ENCODE results near the gene SPTBN1. TPM values are rescaled to one million over a fixed set of nuclear protein-coding genes. Genes with fewer than 3 reads are reported as not detected.

SPTBN1 gene
- total RNA-seq, 2 donors from 2014 or later = 179 to 194 TPM

DNA sequence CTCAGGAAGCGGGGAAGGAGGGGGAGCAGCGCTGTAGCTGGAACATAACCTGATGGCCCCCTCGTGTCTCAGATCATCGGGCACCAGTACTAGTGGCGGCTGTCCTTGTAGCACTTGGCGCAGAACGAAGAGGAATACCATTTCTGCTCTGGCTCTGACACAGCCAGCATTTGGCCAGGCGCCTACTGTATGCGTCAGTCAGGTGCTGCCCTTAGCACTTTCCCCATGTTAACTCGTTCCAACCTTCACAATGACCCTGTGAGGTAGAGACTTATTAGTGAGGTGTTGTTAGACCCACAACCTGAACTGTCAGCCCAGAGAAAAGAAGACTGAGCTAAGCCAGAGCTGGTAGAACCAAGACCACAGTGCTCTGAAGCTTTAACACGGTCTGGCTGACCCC is 219.6 kb downstream of the SPTBN1 start:
- H3K36me3 Mint-ChIP-seq (ENCODE audit: low read depth) = peaks cover 6% of the 10 kb centered on the region
- DNase-seq = no peak
- peaks cover 16% of the 10 kb centered on the region for H3K36me3 ChIP-seq (ENCODE audit: control insufficient read depth, insufficient read depth, low read length)
- TF ChIP-seq, protein P1, sequence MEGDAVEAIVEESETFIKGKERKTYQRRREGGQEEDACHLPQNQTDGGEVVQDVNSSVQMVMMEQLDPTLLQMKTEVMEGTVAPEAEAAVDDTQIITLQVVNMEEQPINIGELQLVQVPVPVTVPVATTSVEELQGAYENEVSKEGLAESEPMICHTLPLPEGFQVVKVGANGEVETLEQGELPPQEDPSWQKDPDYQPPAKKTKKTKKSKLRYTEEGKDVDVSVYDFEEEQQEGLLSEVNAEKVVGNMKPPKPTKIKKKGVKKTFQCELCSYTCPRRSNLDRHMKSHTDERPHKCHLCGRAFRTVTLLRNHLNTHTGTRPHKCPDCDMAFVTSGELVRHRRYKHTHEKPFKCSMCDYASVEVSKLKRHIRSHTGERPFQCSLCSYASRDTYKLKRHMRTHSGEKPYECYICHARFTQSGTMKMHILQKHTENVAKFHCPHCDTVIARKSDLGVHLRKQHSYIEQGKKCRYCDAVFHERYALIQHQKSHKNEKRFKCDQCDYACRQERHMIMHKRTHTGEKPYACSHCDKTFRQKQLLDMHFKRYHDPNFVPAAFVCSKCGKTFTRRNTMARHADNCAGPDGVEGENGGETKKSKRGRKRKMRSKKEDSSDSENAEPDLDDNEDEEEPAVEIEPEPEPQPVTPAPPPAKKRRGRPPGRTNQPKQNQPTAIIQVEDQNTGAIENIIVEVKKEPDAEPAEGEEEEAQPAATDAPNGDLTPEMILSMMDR (conservative IDR thresholded peaks at IDR 0.05) = no peak
- H3K9ac ChIP-seq (ENCODE audit: extremely low read depth, low read length, poor library complexity, severe bottlenecking) = no peak overlapping the region
- no peak overlapping the region for H3K4me3 ChIP-seq (ENCODE audit: low read length)
- H3K27me3 Mint-ChIP-seq (ENCODE audit: insufficient read depth) = no peaks in the 10 kb centered on the region
- H3K27ac Mint-ChIP-seq = no peak overlapping the region
- 90% methylated on average over 5 to 11 of the region's 11 CpGs for WGBS, 2 experiments (ENCODE audit: insufficient coverage in 1 of 2, insufficient read length in 1 of 2)
- H3K4me1 Mint-ChIP-seq = peaks cover 3% of the 10 kb centered on the region
- H3K27ac ChIP-seq (ENCODE audit: low read depth, low read length) = no peak overlapping the region
- H3K9me3 Mint-ChIP-seq = no peaks in the 10 kb centered on the region
- H3K9me3 ChIP-seq (ENCODE audit: control insufficient read depth, low read length) = no peaks in the 10 kb centered on the region
- H3K4me1 ChIP-seq (ENCODE audit: control insufficient read depth, insufficient read depth, low read length) = no peaks in the 10 kb centered on the region
- H3K27me3 ChIP-seq (ENCODE audit: control insufficient read depth, insufficient read depth, low read length, poor library complexity, severe bottlenecking) = no peaks in the 10 kb centered on the region
- H3K4me3 Mint-ChIP-seq = no peak overlapping the region

DNA sequence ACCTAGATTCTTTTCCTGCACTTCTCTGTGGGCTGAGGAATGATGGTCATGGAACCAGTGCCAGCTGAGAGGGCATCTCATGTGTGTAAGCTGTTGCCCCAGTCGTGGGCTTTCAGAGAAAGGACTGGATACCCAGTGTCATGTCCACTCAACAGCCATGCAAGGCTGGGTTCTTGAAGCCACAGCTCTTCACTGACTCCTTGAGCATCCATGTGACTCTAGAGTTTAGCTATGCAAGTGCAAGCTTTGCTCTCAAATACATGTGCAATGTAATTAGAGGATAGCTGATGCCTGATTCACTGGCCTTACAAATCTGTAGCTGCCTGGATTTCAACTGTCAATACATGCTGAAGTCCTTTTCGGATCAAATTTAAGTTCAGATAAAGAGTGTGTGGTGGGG is 220.5 kb downstream of the SPTBN1 start:
- TF ChIP-seq, protein P1 (conservative IDR thresholded peaks at IDR 0.05) = no peak
- Mint-ChIP-seq H3K27ac (no peak overlapping the region), H3K4me3 (no peak overlapping the region), H3K36me3 (ENCODE audit: low read depth) (no peaks in the 10 kb centered on the region), H3K4me1 (peaks cover 3% of the 10 kb centered on the region), H3K27me3 (ENCODE audit: insufficient read depth) (no peaks in the 10 kb centered on the region), H3K9me3 (no peaks in the 10 kb centered on the region)
- Histone ChIP-seq H3K4me1 (ENCODE audit: control insufficient read depth, insufficient read depth, low read length) (no peaks in the 10 kb centered on the region), H3K36me3 (ENCODE audit: control insufficient read depth, insufficient read depth, low read length) (peaks cover 9% of the 10 kb centered on the region), H3K4me3 (ENCODE audit: low read length) (no peak overlapping the region), H3K9ac (ENCODE audit: extremely low read depth, low read length, poor library complexity, severe bottlenecking) (no peak overlapping the region), H3K9me3 (ENCODE audit: control insufficient read depth, low read length) (no peaks in the 10 kb centered on the region), H3K27me3 (ENCODE audit: control insufficient read depth, insufficient read depth, low read length, poor library complexity, severe bottlenecking) (no peaks in the 10 kb centered on the region), H3K27ac (ENCODE audit: low read depth, low read length) (no peak overlapping the region)
- DNase-seq = no peak
- WGBS, 2 experiments (ENCODE audit: insufficient coverage in 1 of 2, insufficient read length in 1 of 2) = 85 to 88% methylated on average over 1 to 2 of the region's 2 CpGs

DNA sequence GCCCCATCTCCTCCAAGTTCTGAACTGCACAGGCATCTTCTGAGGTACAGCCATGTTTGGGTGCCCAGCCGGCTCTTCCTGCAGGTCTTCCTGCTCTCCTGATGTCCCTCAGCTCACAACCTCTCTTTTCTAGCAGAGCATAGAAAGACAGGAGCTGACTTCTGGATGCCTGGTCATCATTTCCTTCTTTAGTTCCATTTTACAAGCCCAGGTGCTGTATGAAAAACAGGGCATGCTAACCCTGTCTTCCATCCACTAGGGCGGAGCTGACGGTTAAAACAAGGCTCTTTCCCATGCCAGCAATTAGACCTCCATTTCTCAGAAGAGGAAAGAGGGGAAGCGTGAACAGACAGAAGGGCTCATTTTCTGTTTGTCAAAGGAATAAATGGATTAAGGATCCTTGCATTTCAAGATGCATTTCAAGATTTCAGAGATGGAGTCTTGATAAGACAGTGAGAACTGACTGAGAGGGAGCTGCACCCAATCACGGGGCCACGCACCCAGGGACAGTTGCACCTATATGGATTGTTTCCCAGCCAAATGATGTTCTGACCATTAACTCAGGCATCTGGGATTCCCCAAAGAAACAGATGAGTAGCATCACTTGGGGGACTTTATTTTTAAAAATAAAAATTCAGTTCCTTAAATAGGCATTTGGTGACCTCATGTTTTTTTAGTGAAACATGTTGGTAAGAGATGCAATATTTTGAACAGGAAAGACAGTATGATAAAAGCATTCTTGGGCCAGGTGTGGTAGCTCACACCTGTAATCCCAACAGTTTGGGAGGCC is 221.5 kb downstream of the SPTBN1 start:
- H3K36me3 Mint-ChIP-seq (ENCODE audit: low read depth) = no peaks in the 10 kb centered on the region

More for the DNA sequence above, 221.5 kb downstream of the SPTBN1 start:
- Mint-ChIP-seq H3K9me3 (no peaks in the 10 kb centered on the region), H3K4me3 (no peak overlapping the region), H3K27me3 (ENCODE audit: insufficient read depth) (no peaks in the 10 kb centered on the region), H3K27ac (no peak overlapping the region), H3K4me1 (peaks cover 3% of the 10 kb centered on the region)
- H3K9me3 ChIP-seq (ENCODE audit: control insufficient read depth, low read length) = no peaks in the 10 kb centered on the region
- H3K4me3 ChIP-seq (ENCODE audit: low read length) = no peak overlapping the region
- H3K27ac ChIP-seq (ENCODE audit: low read depth, low read length) = no peak overlapping the region
- DNase-seq = no peak
- TF ChIP-seq, protein P1 (conservative IDR thresholded peaks at IDR 0.05) = no peak
- no peaks in the 10 kb centered on the region for H3K36me3 ChIP-seq (ENCODE audit: control insufficient read depth, insufficient read depth, low read length)
- no peaks in the 10 kb centered on the region for H3K4me1 ChIP-seq (ENCODE audit: control insufficient read depth, insufficient read depth, low read length)
- 93 to 100% methylated on average over 5 to 6 of the region's 6 CpGs for WGBS, 2 experiments (ENCODE audit: insufficient coverage in 1 of 2, insufficient read length in 1 of 2)
- H3K9ac ChIP-seq (ENCODE audit: extremely low read depth, low read length, poor library complexity, severe bottlenecking) = no peak overlapping the region
- no peaks in the 10 kb centered on the region for H3K27me3 ChIP-seq (ENCODE audit: control insufficient read depth, insufficient read depth, low read length, poor library complexity, severe bottlenecking)

Measured in endodermal cell (in vitro differentiated cells).